HL-60/S4 treated with phorbol 12-myristate 13-acetate at 8.2 ng/mL for 4 days and 3 days (cell line): ENCODE results near the gene QTRT2.

Source experiments
- in situ Hi-C: fragments of 300-500 bp; cut with MboI; formaldehyde crosslinking; loops from 2 replicates; pipeline ENCODE4 v1.15.0; 2022; ENCODE audit warnings: low sequenced_read_pairs

The QTRT2 gene

DNA sequence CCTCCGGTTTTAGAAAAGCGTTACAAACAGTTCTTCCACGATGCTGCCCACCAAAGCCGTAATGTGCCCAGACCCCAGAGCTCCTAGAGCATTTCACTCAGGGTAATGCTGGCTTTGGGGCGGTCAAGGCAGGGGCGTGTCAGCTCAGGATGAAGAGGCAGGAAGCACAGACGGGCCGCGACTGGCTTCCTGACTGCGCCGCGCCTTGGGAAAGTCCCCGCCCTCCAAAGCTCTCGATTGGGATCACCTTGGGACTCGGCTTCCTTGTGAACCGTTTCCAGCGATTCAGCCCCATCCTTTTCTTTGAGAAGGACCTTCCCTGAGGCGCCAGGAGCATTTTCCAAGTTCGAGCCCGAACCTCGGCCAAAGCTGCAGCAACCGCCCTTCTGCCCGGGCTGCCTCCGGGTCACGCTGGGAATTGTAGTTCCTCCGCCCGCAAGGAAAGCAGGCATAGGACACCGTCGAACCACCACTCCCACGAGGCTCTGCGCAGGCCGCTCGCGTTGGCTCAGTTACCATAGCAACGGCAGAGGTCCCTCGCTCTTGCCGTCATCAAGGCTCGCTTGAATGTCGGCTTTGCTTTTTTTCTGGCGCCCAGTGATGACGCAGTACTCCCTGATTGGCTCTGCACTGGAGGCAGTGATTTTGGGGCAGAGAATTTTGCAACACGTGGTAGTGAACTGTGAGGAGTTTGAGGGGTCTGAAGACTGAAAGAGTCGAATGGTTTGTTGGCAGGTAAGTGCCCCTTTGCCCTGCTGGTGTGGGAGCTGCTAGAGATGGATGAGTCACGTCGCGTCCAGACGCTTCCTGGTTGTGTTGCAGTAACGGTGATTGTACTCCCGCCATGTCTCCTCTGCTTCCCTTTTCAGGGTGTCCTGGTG is at the start of gene QTRT2, which contains the start of gene CCDC191:
QTRT2 (plus strand) TSS at position 608 of the 881 bp plus-strand sequence. CDS start 8,521 bp downstream, outside the sequence.
CCDC191 (minus strand) TSS at position 397 of the 881 bp plus-strand sequence; CDS start at position 337, 60 bp downstream.
- in situ Hi-C loops: no loop called here

DNA sequence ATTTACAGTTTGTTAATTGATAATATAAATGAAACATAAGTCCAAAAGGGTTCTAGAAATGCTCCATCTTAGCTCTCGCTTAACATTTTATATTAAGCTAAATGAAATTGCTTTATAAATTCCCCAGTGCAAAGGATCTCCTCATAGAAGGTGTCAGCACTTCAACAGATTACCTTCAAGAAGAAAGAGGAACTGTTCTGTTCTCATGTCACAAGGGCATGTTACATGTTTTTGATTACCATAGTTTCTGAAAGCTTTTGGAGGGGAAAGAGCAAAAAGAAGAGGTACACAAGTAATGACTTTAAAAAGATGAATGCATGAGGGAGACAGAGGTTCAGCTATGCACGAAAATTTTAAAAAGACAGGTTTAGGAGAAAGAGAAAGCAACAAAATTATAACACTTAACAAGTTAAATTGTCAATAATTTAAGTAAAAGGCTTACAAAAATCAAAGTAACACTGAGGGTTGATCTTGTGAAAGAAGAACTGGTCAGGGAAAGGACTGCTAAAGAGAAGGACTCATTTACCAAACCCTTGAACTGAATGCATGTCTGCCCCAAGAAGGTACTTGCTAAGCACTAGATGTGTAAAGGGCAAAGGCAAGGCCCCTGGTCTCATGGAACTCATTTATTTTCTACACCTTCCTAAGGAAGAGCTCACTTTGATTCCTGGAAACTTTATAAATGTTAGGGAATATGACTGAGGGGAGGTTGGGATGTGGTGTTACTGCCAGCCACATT is 45.3 kb upstream of the QTRT2 start:
- in situ Hi-C loops: no loop called here

GRCh38 chr3:114014211-114014610 is 42.3 kb upstream of the QTRT2 start:
- in situ Hi-C loops: no loop called here

DNA sequence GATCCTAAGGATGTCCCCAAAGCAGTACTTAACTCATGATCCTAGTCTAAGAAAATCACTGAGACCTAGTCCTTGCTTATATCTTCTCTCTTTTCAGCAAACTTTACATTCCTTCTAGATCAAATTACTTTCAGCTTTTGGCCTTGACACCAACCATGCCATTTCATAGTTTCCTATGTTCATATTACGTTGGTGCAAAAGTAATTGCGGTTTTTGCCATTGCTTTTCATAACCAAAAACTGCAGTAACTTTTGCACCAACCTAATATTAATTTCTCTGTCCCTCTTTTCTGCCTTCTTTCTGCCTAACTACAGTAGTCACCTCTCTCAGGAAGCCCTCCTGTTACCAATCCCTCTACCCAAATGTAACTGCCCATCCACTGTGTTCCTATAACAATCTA is 37.1 kb upstream of the QTRT2 start:
- in situ Hi-C loops: no loop called here

DNA sequence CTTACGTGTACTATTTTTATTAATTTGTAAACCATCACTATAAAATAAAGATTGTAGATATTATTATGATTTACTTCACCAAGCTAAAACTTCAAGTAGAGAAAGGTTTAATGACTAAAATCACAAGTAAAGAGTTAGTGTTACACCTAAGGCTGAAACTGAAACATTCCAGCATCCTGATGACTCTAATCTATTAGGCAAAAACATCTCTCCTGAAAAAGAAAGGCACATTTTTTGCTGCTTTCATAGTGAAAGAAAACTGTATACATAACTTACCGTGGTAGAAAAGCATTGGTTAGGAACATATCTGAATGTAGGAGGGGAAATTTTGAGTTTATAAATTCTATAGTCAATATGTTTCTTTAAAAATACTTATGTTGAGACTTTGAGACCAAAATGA is 35.6 kb upstream of the QTRT2 start:
- in situ Hi-C loops: no loop called here

- in situ Hi-C loops: no loop called here
Measured at GRCh38 chr3:114022145-114022802, 34.3 kb upstream of the QTRT2 start.

DNA sequence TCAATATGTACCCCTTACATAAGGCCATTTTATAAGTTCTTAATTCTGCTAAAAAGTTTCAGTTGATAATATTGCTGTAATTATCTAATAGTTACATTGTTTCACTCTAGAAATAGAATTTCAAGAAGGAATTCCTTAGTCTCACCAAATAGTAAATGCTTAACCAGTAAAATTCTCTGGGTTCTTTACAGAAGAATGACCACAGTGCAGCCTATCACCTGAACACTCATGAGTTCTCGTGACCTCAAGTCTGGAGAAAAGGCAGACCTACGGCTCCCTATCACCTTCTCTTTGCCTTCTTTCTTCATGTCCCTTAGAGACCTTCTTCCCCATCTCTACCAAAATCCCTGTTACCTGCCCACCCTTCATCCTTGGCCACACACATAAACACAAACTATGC is 31.1 kb upstream of the QTRT2 start:
- in situ Hi-C loops: no loop called here

DNA sequence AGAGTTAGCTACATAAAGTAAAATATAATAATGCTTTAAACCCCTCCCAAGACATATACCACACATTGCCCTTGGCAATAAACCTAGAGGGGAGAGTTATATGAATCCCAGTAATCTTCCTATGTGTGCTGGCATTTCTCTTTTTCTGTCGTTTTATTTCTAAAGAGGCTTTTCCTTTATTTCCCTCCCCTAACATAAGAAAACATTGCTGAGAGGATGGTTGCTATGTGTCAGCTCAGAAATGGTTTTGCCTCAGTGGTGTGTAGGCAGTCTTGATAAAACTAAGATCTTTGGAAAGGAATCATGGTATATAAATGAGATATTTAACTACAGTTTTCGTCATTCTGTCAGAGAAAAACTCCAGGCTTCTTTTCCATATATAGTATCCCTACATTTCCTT is 30.2 kb upstream of the QTRT2 start:
- in situ Hi-C loops: no loop called here

DNA sequence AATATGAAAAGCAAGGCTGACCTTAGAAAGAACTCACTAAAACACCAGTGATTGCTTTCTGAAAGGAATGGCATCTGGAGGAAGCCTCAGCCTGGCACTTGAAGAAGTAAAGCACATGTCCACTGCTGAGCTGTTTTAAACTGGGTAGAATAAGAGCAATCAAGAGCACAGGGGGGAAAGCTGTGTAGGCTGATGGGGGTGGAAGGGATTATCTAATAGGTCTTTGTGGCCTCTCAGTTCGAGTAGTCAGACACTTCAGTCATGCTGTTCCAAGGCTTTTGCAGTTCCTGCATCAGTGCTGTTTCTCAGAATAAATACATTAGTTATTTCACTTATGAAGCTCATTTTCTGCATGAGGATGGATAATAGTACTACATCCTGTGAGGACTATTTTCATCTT is 22.8 kb upstream of the QTRT2 start:
- in situ Hi-C loops: no loop called here

DNA sequence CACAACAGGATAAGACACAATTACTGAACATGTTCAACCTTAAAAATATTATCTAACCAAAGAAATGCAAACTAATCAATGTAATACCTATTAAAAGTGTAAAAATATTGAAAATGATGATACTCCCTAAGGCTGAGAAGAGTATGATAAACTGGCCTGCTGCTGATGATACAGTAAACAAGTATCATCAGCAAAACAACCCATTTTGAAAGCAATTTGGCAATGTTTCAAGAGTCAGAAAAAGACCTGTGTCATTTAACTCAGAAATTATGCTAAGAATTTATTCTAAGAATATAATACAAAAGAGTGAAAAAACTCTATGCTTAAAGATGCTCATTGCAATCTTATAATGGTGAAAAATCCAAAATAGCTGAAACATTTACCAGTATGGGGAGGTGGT is 22.3 kb upstream of the QTRT2 start:
- in situ Hi-C loops: no loop called here

DNA sequence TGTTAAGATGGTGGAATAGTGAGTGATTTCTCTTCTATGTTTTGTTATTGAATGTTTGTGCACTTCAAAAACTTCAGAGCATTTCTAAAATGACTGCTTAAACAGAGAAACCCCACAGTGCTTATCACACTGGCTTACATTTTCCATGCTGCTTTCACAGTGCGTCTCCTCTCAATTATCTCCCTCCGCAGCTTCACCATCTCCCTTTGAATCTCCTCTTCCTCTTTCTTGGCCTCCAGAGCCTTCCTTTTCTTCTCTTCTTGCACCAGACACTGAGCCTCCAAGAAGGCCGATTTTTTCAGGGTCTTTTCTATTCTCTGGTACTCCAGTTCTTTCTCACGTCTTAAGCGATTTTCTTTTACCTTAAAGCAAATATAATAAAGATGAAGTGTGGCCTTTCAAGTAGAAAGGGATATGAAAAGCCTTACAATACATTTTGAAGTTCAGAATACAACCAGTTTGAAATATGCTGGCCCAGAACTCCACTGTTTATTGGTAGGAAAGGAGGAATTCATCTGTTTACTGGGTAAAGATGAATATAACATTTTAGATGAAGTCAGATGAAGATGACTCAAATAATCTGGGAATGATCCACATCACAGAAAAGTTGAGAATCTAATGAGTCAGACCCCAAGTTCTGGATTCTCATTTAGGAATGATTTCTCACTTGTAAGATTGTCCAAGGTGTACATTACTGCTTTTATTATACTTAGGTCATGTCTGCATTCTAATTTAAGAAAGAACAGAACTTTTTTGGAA is 21.6 kb upstream of the QTRT2 start:
- in situ Hi-C loops: no loop called here

DNA sequence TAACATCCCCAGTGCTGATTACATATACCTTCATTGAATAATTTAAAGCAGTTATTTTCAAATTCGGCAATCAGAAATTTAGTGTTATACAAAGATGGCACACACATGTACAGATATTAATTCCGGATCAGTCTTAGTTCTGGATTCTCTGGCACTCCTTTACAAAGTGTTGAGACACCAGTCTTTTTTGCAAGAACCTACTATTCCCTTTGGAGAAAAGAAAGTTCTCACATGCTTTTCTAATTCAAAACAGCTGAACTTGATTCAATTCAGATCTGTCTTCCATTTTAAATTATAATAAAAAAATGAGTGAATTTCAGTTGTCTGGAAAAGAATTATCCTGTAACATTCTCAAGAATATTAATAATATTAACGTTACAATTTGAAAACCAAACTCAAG is 20.6 kb upstream of the QTRT2 start:
- in situ Hi-C loops: no loop called here

DNA sequence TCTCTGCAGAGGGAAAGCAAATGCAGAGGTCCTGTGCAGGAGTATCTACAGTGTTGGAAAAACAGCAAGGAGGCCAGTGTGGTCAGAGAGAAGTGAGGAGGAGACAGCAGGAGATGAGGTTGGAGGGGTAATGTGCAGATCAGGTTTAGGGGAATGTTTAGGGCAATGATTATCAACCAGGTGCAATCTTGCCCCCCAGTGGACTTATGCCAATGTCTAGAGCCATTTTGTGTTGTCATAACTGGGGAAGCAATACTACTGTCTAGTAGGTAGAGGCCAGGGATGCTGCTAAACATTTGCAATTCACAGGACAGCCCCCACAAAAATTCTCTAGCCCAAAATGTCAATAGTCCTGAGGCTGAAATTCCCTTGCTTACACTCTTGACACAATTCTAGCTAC is 13.3 kb upstream of the QTRT2 start:
- in situ Hi-C loops: no loop called here

DNA sequence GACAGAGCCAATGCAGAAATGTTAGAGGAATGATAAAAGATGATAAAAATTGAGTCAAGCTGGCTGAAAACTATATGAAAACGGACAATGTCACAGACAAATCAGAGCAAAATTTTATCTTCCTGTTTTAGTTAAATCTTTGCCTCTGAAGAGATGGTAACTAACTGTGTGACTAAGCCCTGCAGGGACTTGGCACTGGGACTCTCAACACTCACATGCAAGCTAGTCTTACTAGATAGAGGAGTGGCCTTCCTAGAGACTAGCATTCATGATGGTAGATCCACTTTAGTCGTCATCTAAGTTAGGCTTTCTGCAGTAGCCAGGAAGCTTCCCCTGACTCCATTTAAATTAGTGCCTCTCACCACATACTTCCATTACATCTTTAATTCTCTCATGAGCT is 4.3 kb upstream of the QTRT2 start:
- in situ Hi-C loops: no loop called here

DNA sequence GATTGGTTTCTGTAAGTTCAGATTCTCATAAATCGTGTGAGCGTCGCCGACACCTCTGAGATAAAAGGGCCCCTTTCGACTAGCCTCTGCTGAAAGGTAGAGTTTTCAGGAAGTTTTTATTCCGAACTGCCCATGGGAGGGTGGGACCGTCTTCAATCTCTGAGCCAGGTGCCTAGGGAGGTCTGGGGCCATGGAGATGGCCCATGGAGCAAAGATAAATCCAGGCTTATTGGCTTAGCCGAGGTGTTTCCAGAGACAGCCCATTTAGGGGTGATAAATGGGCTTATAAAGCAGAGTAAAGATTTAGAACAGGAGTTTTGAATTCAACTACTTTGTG is 442 bp downstream of the QTRT2 start:
- in situ Hi-C loops: no loop called here

DNA sequence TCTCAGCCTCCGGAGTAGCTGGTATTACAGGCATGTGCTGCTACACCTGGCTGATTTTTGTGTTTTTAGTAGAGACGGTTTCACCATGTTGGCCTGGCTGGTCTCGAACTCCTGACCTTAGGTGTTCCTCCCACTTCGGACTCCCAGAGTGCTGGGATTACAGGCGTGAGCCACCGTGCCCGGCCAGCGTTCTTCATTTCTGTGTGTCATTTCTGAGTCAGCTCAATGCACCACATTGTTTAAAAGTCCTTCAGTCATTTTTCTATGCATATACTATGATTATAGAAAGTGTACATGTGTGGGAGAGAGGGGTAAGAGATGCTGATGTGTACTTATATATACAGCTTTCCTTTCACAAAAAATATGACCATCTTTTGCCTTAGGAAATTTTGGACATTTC is 2.1 kb downstream of the QTRT2 start:
- in situ Hi-C loops: no loop called here

- in situ Hi-C loops: no loop called here
Measured at GRCh38 chr3:114060906-114061655, 4.5 kb downstream of the QTRT2 start.

DNA sequence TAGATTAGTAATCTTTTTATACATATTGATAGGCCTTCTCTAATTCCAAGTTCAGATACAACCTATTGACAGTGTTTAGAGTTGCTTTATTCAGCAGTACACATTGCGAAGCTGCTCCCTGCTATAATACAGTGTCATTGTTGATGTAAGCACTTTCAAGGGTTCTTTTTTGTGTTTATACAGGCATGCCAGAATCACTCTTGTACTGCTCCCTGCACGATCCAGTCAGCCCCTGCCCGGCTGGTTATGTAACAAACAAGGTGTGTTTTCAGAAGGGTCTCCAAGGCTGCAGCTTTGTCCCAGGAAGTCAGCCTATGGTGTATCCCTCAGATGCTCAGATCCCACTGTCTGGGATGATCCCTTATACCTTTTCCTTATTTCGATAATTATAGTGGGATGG is 11.3 kb downstream of the QTRT2 start:
- in situ Hi-C loops: no loop called here

- in situ Hi-C loops: no loop called here
Measured at GRCh38 chr3:114068336-114068735, 11.8 kb downstream of the QTRT2 start.

DNA sequence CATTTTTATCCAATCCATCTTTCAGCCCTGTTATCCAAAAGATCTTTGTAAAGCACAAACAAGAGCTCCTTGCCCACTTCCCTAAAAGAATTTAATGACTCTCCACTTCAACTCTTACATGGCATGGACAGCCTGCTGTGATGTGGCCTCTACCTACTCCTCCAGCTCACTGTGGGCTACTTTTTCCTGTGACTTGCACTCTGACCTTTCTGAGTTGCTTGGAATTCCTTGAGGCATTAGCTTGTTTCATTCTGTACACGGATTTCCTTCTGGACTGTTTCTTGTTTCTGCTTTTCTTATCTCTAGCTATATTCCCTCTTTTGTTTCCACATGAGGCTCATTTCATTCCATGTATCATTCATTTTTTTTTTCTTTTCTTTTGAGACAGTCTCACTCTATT is 15.2 kb downstream of the QTRT2 start:
- in situ Hi-C loops: no loop called here
